Loucy (cell line): ENCODE results near the gene RD3L.

Experiments used
- H2AFZ ChIP-seq: fragments of 200-600 bp; sonication (generic); 2 replicates; pipeline ENCODE4 v1.6.0; 2016; ENCODE audit warnings: antibody characterized with exemption, mild to moderate bottlenecking, low read length, moderate library complexity
- H3F3A ChIP-seq: fragments of 200-600 bp; 2 replicates; pipeline ENCODE4 v1.6.0; 2016; ENCODE audit warnings: antibody characterized with exemption, low read depth, mild to moderate bottlenecking
- H3K27me3 ChIP-seq: fragments of 200-600 bp; sonication (generic); 2 replicates; pipeline ENCODE4 v1.6.1; 2014; ENCODE audit warnings: low read length, mild to moderate bottlenecking; ENCODE audit not compliant: insufficient read depth, poor library complexity, severe bottlenecking
- H3K36me3 ChIP-seq: fragments of 200-600 bp; sonication (generic); 2 replicates; pipeline ENCODE4 v1.6.1; 2016; ENCODE audit warnings: low read length; ENCODE audit not compliant: insufficient read depth
- H3K4me1 ChIP-seq: fragments of 200-600 bp; sonication (generic); 2 replicates; pipeline ENCODE4 v1.5.1; 2014; ENCODE audit warnings: low read length, mild to moderate bottlenecking; ENCODE audit not compliant: insufficient read depth, poor library complexity, severe bottlenecking
- H3K4me2 ChIP-seq: fragments of 200-600 bp; sonication (generic); 2 replicates; pipeline ENCODE4 v1.6.0; 2014; ENCODE audit warnings: antibody characterized with exemption, low read length, low read depth, mild to moderate bottlenecking; ENCODE audit not compliant: poor library complexity, severe bottlenecking
- H3K4me3 ChIP-seq: fragments of 200-600 bp; sonication (generic); 2 replicates; pipeline ENCODE4 v1.5.1; 2014; ENCODE audit warnings: low read length, mild to moderate bottlenecking, mixed read lengths; ENCODE audit not compliant: poor library complexity, severe bottlenecking
- H3K79me2 ChIP-seq: fragments of 200-600 bp; sonication (generic); 2 replicates; pipeline ENCODE4 v1.6.1; 2014; ENCODE audit warnings: low read length; ENCODE audit not compliant: insufficient read depth
- H3K9ac ChIP-seq: fragments of 200-600 bp; sonication (generic); 2 replicates; pipeline ENCODE4 v1.6.0; 2014; ENCODE audit warnings: mild to moderate bottlenecking, low read depth, low read length, moderate library complexity; ENCODE audit not compliant: poor library complexity, severe bottlenecking
- H3K9me2 ChIP-seq: fragments of 200-600 bp; sonication (generic); replicated peaks from 2 replicates; pipeline ENCODE4 v1.6.1; 2016; ENCODE audit warnings: low read depth, low read length, mixed read lengths
- H3K9me3 ChIP-seq: fragments of 200-600 bp; sonication (generic); 2 replicates; pipeline ENCODE4 v1.6.1; 2014; ENCODE audit warnings: mild to moderate bottlenecking, antibody characterized with exemption, low read length, low read depth; ENCODE audit not compliant: insufficient read depth
- H4K20me1 ChIP-seq: fragments of 200-600 bp; sonication (generic); 2 replicates; pipeline ENCODE4 v1.6.0; 2014; ENCODE audit warnings: antibody characterized with exemption, low read length, mild to moderate bottlenecking; ENCODE audit not compliant: insufficient read depth, poor library complexity, severe bottlenecking
- EZH2phosphoT487 ChIP-seq: fragments of 200-600 bp; IDR thresholded peaks from 2 replicates; pipeline ENCODE4 v1.6.1; 2018; ENCODE audit warnings: antibody characterized with exemption, mild to moderate bottlenecking, moderate library complexity, borderline replicate concordance
- TF ChIP-seq, protein P1 (sequence below): fragments of 200-600 bp; sonication (generic); conservative IDR thresholded peaks from 2 replicates; pipeline ENCODE4 v1.5.1; 2014; ENCODE audit warnings: mild to moderate bottlenecking, antibody characterized with exemption, low read length

RD3L gene

GRCh38 chr14:103948442-103948841 is 6.1 kb upstream of the RD3L start:
- Histone ChIP-seq H4K20me1 (no peaks in the 10 kb centered on the region), H3K9me2 (no peaks in the 10 kb centered on the region), H3K27me3 (no peaks in the 10 kb centered on the region), H3F3A (no peaks in the 10 kb centered on the region), H3K9me3 (no peaks in the 10 kb centered on the region), H3K4me1 (no peaks in the 10 kb centered on the region), H3K9ac (no peak overlapping the region), H3K4me3 (no peak overlapping the region), H3K79me2 (no peaks in the 10 kb centered on the region), H3K4me2 (no peak overlapping the region), H3K36me3 (no peaks in the 10 kb centered on the region), H2AFZ (no peak overlapping the region)
- TF ChIP-seq, protein P1, sequence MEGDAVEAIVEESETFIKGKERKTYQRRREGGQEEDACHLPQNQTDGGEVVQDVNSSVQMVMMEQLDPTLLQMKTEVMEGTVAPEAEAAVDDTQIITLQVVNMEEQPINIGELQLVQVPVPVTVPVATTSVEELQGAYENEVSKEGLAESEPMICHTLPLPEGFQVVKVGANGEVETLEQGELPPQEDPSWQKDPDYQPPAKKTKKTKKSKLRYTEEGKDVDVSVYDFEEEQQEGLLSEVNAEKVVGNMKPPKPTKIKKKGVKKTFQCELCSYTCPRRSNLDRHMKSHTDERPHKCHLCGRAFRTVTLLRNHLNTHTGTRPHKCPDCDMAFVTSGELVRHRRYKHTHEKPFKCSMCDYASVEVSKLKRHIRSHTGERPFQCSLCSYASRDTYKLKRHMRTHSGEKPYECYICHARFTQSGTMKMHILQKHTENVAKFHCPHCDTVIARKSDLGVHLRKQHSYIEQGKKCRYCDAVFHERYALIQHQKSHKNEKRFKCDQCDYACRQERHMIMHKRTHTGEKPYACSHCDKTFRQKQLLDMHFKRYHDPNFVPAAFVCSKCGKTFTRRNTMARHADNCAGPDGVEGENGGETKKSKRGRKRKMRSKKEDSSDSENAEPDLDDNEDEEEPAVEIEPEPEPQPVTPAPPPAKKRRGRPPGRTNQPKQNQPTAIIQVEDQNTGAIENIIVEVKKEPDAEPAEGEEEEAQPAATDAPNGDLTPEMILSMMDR = no peak
- TF ChIP-seq EZH2phosphoT487 = no peak

GRCh38 chr14:103946975-103947374 is 4.6 kb upstream of the RD3L start:
- Histone ChIP-seq H3F3A (no peaks in the 10 kb centered on the region), H3K9me3 (no peaks in the 10 kb centered on the region)

GRCh38 chr14:103943673-103944072 is 1.3 kb upstream of the RD3L start:
- no peaks in the 10 kb centered on the region for H4K20me1 ChIP-seq
- H3K9me3 ChIP-seq = no peaks in the 10 kb centered on the region
- H3K9ac ChIP-seq = no peak overlapping the region
- H3K9me2 ChIP-seq = no peaks in the 10 kb centered on the region
- H3F3A ChIP-seq = no peaks in the 10 kb centered on the region
- H3K36me3 ChIP-seq = no peaks in the 10 kb centered on the region
- H3K4me2 ChIP-seq = no peak overlapping the region
- peaks cover 4% of the 10 kb centered on the region for H3K27me3 ChIP-seq
- H2AFZ ChIP-seq = no peak overlapping the region
- no peaks in the 10 kb centered on the region for H3K4me1 ChIP-seq
- no peak overlapping the region for H3K4me3 ChIP-seq
- no peaks in the 10 kb centered on the region for H3K79me2 ChIP-seq
- no peak for TF ChIP-seq EZH2phosphoT487
- TF ChIP-seq, protein P1 = no peak

More at GRCh38 chr14:103946975-103947374, 4.6 kb upstream of the RD3L start:
- Histone ChIP-seq H3K27me3 (no peaks in the 10 kb centered on the region), H3K4me3 (no peak overlapping the region), H3K36me3 (no peaks in the 10 kb centered on the region), H3K79me2 (no peaks in the 10 kb centered on the region), H3K9ac (no peak overlapping the region), H3K4me1 (no peaks in the 10 kb centered on the region), H4K20me1 (no peaks in the 10 kb centered on the region), H3K9me2 (no peaks in the 10 kb centered on the region), H3K4me2 (no peak overlapping the region), H2AFZ (no peak overlapping the region)
- TF ChIP-seq EZH2phosphoT487 = no peak
- TF ChIP-seq, protein P1 = no peak
